PC-3 (cell line): ENCODE results near the gene PSEN2. TPM values are rescaled to one million over a fixed set of nuclear protein-coding genes. Genes with fewer than 3 reads are reported as not detected.

Experiments used
- ATAC-seq: fragments of 200-7000 bp; cut with Tn5 transposase; 2 replicates; pipeline ENCODE4 v1.9.1; 2020; ENCODE audit warnings: mild to moderate bottlenecking, moderate library complexity
- BruUV-seq: library from RNA; stranded (reverse); fragments of 400-500 nt; replicated peaks from 2 replicates; lab custom pipeline; 2021; lab: Mats Ljungman, UMichigan
- CTCF ChIA-PET: fragments of 300-600 bp; sonication (Branson Sonifier 250); formaldehyde crosslinking; loops from one replicate; lab custom pipeline; 2022; ENCODE audit warnings: antibody characterized with exemption; lab: Charles Lee
- POLR2A ChIA-PET: fragments of 300-600 bp; sonication (Branson Sonifier 250); formaldehyde crosslinking; loops from one replicate; lab custom pipeline; 2022; ENCODE audit warnings: antibody characterized with exemption; ENCODE audit not compliant: unreplicated experiment; lab: Charles Lee
- DNase-seq: peaks from one replicate; pipeline ENCODE4 v3.0.0-alpha.2; 2015
- H2AFZ ChIP-seq: fragments of 300-600 bp; sonication (generic); 2 replicates; pipeline ENCODE4 v1.6.0; 2016; ENCODE audit warnings: antibody characterized with exemption, low read length
- H3F3A ChIP-seq: fragments of 300-600 bp; sonication (generic); one replicate; pipeline ENCODE4 v1.6.0; 2017; ENCODE audit warnings: antibody characterized with exemption, low read length, control low read depth, mild to moderate bottlenecking; ENCODE audit not compliant: unreplicated experiment
- H3K27ac ChIP-seq: fragments of 300-600 bp; sonication (generic); 2 replicates; pipeline ENCODE4 v1.5.1; 2016; ENCODE audit warnings: mild to moderate bottlenecking, low read length
- H3K27me3 ChIP-seq: fragments of 300-600 bp; sonication (generic); 2 replicates; pipeline ENCODE4 v1.6.1; 2016; ENCODE audit warnings: low read length, mixed read lengths
- H3K36me3 ChIP-seq: fragments of 300-600 bp; sonication (generic); 2 replicates; pipeline ENCODE4 v1.6.1; 2016; ENCODE audit warnings: low read depth, mixed run types, low read length, mixed read lengths
- H3K4me1 ChIP-seq: fragments of 300-600 bp; sonication (generic); 2 replicates; pipeline ENCODE4 v1.5.1; 2016; ENCODE audit warnings: low read length; ENCODE audit not compliant: insufficient read depth
- H3K4me2 ChIP-seq: fragments of 300-600 bp; sonication (generic); 2 replicates; pipeline ENCODE4 v1.6.0; 2016; ENCODE audit warnings: low read length
- H3K4me3 ChIP-seq: fragments of 300-600 bp; sonication (generic); 2 replicates; pipeline ENCODE4 v1.5.1; 2016; ENCODE audit warnings: mild to moderate bottlenecking, low read length, mixed read lengths
- H3K79me2 ChIP-seq: fragments of 300-600 bp; sonication (generic); 2 replicates; pipeline ENCODE4 v1.6.1; 2017; ENCODE audit warnings: low read length, mixed read lengths
- H3K9ac ChIP-seq: fragments of 300-600 bp; sonication (generic); 2 replicates; pipeline ENCODE4 v1.6.0; 2016; ENCODE audit warnings: mild to moderate bottlenecking, low read length
- H3K9me2 ChIP-seq: fragments of 300-600 bp; sonication (generic); replicated peaks from 2 replicates; pipeline ENCODE4 v1.6.1; 2016; ENCODE audit warnings: mixed run types, low read length, mixed read lengths
- H3K9me3 ChIP-seq: fragments of 300-600 bp; sonication (generic); 2 replicates; pipeline ENCODE4 v1.6.1; 2016; ENCODE audit warnings: low read length, mixed read lengths
- H4K20me1 ChIP-seq: fragments of 300-600 bp; sonication (generic); 2 replicates; pipeline ENCODE4 v1.6.1; 2016; ENCODE audit warnings: low read length, mixed read lengths
- EZH2 ChIP-seq: fragments of 300-600 bp; sonication (generic); IDR thresholded peaks from one replicate; pipeline ENCODE4 v1.6.1; 2017; ENCODE audit warnings: antibody characterized with exemption, mild to moderate bottlenecking, low read length; ENCODE audit not compliant: unreplicated experiment
- EZH2phosphoT487 ChIP-seq: fragments of 300-600 bp; sonication (generic); IDR thresholded peaks from 2 replicates; pipeline ENCODE4 v1.6.1; 2018; ENCODE audit warnings: mild to moderate bottlenecking, antibody characterized with exemption, low read length, borderline replicate concordance
- intact Hi-C: fragments of 100-400 bp; cut with micrococcal nuclease; formaldehyde crosslinking; loops from 2 replicates; pipeline ENCODE4 v1.9.0; 2023
- total RNA-seq: library from RNA; depleted of rRNA; stranded (reverse); fragments of >200 nt; gene quantifications from 2 replicates; pipeline ENCODE4 v1.2.3, GENCODE V29; 2014
- TF ChIP-seq, protein P1 (sequence below): fragments of 300-600 bp; sonication (generic); conservative IDR thresholded peaks from 2 replicates; pipeline ENCODE4 v1.5.1; 2017; ENCODE audit warnings: antibody characterized with exemption, low read depth, mild to moderate bottlenecking, low read length

Gene PSEN2
- total RNA-seq, 1 experiment from 2014 or later: 85.3 TPM

DNA sequence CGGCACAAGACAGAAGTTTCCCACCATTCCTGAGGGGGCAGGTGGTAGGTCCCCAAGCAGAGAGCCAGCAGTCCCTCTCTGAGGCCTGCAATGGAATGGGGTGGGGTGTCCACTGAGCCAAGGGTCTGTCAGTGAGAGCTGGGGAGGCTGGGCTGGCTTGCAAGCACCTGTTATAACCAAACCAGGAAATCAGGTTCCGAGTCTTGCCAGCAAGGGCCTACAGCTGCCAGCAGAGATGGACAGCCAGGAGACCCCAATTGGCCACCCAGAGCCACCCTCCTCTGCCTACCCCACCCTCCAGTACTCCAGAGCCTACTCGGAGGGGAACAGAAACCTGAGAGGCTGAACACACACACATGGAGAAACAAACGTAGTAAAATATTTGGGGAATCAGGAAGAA is 32.2 kb downstream of the PSEN2 start:
- no peaks in the 10 kb centered on the region for H4K20me1 ChIP-seq
- no peaks in the 10 kb centered on the region for H3K4me1 ChIP-seq
- ChIA-PET POLR2A (no interaction called here), CTCF (no interaction called here)
- peaks cover 14% of the 10 kb centered on the region; the same call in 1 of the 2 replicates for H3K36me3 ChIP-seq
- no peak overlapping the region for H3K27ac ChIP-seq
- BruUV-seq: no TSS peak
- H3K9me2 ChIP-seq: no peaks in the 10 kb centered on the region
- H3K4me3 ChIP-seq: no peak overlapping the region
- no peak for ATAC-seq
- TF ChIP-seq EZH2phosphoT487: no peak
- TF ChIP-seq, protein P1, sequence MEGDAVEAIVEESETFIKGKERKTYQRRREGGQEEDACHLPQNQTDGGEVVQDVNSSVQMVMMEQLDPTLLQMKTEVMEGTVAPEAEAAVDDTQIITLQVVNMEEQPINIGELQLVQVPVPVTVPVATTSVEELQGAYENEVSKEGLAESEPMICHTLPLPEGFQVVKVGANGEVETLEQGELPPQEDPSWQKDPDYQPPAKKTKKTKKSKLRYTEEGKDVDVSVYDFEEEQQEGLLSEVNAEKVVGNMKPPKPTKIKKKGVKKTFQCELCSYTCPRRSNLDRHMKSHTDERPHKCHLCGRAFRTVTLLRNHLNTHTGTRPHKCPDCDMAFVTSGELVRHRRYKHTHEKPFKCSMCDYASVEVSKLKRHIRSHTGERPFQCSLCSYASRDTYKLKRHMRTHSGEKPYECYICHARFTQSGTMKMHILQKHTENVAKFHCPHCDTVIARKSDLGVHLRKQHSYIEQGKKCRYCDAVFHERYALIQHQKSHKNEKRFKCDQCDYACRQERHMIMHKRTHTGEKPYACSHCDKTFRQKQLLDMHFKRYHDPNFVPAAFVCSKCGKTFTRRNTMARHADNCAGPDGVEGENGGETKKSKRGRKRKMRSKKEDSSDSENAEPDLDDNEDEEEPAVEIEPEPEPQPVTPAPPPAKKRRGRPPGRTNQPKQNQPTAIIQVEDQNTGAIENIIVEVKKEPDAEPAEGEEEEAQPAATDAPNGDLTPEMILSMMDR: no peak
- no peak for TF ChIP-seq EZH2
- H3K27me3 ChIP-seq: no peaks in the 10 kb centered on the region
- H3K4me2 ChIP-seq: no peak overlapping the region
- no peak overlapping the region for H2AFZ ChIP-seq
- H3F3A ChIP-seq: no peaks in the 10 kb centered on the region
- no peak for DNase-seq
- no peak overlapping the region for H3K9ac ChIP-seq
- H3K9me3 ChIP-seq: no peaks in the 10 kb centered on the region
- H3K79me2 ChIP-seq: no peaks in the 10 kb centered on the region
- intact Hi-C loops: no loop called here

DNA sequence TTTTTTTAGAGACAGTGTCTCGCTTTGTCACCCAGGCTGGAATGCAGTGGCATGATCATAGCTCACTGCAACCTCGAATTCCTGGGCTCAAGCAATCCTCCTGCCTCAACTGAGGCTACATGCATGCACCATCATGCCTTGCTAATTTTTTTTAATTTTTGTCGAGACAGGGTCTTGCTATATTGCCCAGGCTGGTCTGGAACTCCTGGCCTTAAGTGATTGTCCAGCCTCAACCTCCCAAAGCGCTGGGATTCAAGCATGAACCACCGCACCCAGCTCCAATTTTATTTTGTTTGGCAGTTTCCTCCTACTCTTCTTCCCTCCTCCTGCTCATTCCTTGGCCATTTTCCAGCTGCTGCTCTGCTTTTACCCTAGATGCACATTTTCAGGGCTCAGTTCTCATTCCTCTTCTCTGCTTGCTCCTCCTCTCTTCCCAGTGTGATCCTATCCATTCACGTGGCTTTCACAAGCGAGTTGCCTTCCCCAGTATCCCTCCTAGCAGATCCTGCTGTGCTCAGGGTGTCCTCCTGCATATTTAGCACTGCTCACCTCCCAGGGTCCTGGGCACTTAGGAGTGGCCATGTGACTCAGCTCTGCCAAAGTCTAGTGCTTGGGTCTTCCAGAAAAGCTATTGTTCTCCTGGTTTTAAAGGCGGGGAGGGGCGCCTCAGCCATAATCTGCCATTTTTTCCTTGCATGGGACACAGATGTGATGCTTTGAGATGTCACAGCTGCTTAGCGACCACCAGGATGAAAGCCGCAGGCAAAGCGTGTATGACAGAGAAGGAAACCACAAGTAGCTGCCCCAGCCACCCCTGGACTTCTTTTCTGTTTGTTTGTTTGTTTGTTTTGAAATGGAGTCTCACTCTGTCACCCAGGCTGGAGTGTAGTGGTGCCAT is 33.7 kb downstream of the PSEN2 start:
- H3K9ac ChIP-seq: no peak overlapping the region
- H3K36me3 ChIP-seq: peaks cover 14% of the 10 kb centered on the region; the same call in 1 of the 2 replicates
- no peaks in the 10 kb centered on the region for H3K4me1 ChIP-seq
- no TSS peak for BruUV-seq
- ATAC-seq: peak; percentile 27; the same call in 1 of the 2 replicates
- H3K4me2 ChIP-seq: no peak overlapping the region
- H3K79me2 ChIP-seq: no peaks in the 10 kb centered on the region
- no peaks in the 10 kb centered on the region for H3F3A ChIP-seq
- no peak overlapping the region for H3K4me3 ChIP-seq
- H3K9me2 ChIP-seq: no peaks in the 10 kb centered on the region
- no peaks in the 10 kb centered on the region for H3K9me3 ChIP-seq
- TF ChIP-seq, protein P1: no peak
- TF ChIP-seq EZH2 (no peak), EZH2phosphoT487 (no peak)
- no peaks in the 10 kb centered on the region for H3K27me3 ChIP-seq
- intact Hi-C loops: no loop called here
- ChIA-PET POLR2A (no interaction called here), CTCF (no interaction called here)
- DNase-seq: no peak
- H3K27ac ChIP-seq: no peak overlapping the region
- no peak overlapping the region for H2AFZ ChIP-seq
- H4K20me1 ChIP-seq: no peaks in the 10 kb centered on the region

DNA sequence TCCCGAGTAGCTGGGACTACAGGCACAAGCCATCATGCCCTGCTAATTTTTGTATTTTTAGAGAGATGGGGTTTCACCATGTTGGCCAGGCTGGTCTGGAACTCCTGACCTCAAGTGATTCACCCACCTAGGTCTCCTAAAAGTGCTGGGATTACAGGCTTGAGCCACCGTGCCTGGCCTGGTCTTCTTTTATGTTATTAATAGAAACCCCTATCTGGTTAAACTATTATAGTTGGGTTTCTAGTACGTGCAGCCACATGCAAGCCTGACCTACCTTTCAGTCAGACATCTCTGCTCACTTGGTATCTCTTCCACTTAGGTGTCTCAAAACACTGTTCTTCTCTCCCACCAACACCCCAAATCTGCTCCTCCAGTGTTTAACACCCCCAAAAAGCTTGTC is 34.4 kb downstream of the PSEN2 start:
- no peaks in the 10 kb centered on the region for H3K9me2 ChIP-seq
- intact Hi-C loops: no loop called here
- CTCF ChIA-PET: no interaction called here
- no peak for TF ChIP-seq EZH2
- no peaks in the 10 kb centered on the region for H4K20me1 ChIP-seq
- H3K79me2 ChIP-seq: no peaks in the 10 kb centered on the region
- no peaks in the 10 kb centered on the region for H3K27me3 ChIP-seq
- no peak overlapping the region for H3K4me3 ChIP-seq
- no peak overlapping the region for H3K4me2 ChIP-seq
- H3F3A ChIP-seq: no peaks in the 10 kb centered on the region
- no peak overlapping the region for H2AFZ ChIP-seq
- no peaks in the 10 kb centered on the region for H3K9me3 ChIP-seq
- H3K9ac ChIP-seq: no peak overlapping the region
- no peak overlapping the region for H3K27ac ChIP-seq
- ATAC-seq: no peak
- BruUV-seq: no TSS peak
- H3K4me1 ChIP-seq: no peaks in the 10 kb centered on the region
- no peak for DNase-seq
- peaks cover 9% of the 10 kb centered on the region; the same call in 1 of the 2 replicates for H3K36me3 ChIP-seq
- POLR2A ChIA-PET: no interaction called here
